CD4-positive, alpha-beta T cell treated with Interleukin-15 for 1 hour (primary cell): ENCODE results near the gene ARHGAP23.
"Not testable (repeated sequence)": the region's sequence is repeated elsewhere in the genome, so short reads cannot be mapped to it uniquely, and the experiment has no call there.

Source experiments
- DNase-seq: peaks from one replicate; pipeline ENCODE4 v3.0.0-alpha.2; 2020

Gene ARHGAP23

DNA sequence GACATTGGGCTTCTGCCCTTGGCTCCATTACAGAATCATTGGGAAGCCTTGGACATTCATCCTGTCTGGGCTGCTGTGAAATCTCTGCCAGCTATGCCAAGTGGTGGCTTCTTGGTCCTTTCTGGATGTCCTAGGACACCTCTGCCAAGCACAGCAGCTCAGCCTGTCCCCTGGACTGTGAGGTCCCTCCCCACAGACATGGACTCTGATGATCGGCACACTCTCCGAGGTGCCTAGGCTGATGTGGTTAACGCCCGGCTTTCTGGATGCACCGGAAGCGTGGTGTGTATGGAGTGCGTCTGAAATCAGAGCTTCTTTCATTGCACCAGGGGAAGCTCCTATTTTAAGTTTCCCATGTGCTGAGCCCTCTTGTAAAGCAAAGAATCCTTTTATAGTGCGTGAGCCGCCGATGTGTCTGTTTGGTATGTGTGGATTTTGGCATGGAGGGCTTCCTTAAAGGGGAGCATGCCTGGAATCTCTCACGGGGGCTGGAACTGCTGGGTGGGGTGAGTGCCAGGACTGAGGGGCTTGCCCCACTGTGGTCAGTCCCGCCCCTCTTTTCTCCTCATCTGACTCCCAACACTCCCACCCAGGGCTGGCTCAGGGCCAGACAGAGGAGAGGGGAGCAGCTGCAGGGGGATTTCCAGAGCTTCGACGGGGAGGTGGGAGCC, 7.0 kb upstream of the ARHGAP23 start:
- no peak for DNase-seq

DNA sequence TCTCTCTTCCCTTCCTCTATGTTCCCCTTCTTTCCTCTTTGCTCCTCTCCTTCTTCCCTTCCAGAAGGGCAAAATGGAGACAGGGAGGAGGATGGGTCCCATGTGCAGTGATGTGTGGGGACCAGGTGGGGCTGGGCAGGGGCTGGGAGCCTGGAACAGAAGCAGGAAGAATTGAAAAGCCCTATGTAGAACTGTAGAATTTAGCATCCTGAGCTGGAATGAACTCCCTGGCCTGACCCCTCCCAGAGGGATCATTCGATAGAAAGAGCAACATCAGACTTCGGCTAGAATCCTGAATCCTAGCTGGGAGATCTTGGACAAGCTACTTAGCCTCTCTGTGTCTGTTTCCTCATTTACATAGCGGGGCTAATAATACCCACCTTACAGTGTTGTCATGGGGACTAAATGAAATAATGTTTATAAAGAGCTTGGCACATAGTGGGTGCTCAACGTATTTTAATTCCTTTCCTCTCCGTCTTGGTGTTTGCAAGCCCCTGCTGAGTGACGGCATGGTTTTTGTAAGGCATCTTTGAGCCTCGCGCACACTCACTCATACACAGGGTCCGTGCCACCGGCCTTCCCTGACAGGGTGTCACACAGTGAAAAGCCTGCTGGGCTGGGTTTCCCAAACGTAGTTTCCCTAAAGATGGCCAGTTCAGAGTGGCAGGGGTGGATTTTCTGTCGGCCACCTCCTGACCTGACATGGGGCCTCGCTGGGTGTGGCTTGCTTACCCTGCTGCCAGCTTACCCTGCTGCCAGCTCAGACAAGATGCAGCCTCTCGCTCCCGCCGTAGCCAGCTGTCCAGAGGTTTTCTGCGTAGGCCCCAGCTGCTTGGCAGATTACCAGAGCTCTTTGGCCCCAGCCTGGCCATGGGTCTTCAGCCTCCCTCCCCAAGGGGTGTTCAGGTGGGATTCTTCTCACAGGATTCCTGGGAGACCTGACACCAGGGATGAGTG, 6.1 kb upstream of the ARHGAP23 start:
- no peak for DNase-seq

DNA sequence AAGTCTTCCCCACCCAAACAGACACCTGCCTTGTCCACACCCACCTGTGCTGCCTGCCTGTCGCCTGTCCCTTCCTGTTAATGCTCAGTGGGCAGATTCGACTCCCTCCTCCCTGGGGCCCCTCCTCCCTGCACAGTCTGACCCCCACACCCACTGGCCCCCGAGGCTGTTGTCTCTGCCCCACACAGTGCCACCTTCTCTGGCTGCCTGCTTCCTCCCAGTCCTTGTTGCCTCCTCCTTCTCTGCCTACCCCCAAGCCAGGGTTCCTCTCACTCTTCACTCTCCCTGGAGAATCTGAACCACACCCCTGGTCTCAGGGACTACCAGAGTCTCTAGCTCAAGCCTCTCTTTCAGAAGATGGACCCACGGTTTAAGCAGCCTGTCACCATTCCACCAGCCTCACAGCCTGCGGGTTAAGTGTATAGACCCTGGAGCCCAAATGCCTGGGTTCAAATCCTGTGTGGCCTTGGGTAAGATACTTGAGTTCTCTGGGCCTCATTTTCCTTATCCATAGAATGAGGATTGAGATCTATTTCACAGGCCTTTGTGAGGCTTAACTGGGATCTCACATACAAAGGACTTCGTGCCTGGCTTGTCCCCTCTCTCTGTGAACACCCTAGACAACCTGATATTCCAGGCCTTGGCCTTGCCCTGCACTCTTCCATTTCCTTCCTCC, 3.8 kb upstream of the ARHGAP23 start:
- DNase-seq, result no peak

DNA sequence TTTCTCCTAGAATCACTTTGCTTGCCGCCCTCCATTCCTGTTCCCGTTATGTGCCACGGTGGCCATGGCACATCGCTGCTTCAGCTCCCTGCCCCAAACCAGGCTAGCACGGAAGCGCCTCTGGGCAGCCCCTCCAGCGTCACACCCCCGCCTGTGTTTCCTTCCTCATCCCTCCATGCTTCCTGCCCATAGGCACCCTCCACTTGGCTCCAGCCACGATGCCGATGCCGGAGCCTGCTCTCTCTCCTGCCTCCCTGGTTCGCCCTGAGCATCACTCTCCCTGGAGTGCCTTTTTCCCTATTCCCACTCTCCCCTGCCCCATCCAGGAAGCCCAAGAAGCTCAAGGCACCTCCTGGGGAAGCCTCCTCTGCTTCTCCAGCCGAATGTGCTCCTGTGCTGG, 3.2 kb upstream of the ARHGAP23 start:
- DNase-seq, result no peak

DNA sequence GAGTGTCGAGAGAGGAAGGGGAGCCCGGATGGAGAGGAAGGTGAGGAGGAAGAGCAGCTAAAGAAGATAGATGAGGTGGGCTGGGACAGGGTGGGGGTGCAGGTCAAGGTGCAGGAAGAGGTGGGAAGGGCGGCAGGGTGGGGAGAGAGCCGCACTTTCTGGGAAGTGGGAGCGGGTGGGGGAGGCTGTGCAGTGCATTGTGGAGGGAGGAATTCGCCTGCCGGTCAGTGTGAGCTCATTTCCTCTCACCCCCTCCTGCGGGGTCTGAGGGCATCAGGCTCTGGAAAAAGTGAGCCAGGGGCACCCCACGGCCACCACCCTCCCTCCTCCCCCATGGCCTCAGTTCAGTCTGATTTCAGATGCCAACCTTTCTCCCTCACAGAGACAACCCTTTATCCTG, 2.5 kb upstream of the ARHGAP23 start:
- no peak for DNase-seq

DNA sequence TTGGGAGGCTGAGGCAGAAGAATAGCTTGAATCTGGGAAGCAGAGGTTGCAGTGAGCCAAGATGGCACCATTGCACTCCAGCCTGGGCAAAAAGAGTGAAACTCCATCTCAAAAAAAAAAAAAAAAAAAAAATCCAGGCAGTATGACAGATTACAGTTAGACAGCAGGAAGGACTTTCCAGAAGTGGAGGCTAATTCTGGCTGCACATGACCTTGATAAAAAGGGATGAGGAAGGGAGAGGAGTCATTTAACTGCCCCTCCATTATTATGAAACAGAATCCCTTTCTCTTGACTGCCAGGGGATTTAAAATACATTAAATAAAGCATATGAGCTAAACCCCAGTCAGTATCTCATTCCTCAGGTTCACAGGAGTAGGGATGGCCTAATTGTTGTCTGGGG, 1.8 kb upstream of the ARHGAP23 start:
- no peak for DNase-seq

DNA sequence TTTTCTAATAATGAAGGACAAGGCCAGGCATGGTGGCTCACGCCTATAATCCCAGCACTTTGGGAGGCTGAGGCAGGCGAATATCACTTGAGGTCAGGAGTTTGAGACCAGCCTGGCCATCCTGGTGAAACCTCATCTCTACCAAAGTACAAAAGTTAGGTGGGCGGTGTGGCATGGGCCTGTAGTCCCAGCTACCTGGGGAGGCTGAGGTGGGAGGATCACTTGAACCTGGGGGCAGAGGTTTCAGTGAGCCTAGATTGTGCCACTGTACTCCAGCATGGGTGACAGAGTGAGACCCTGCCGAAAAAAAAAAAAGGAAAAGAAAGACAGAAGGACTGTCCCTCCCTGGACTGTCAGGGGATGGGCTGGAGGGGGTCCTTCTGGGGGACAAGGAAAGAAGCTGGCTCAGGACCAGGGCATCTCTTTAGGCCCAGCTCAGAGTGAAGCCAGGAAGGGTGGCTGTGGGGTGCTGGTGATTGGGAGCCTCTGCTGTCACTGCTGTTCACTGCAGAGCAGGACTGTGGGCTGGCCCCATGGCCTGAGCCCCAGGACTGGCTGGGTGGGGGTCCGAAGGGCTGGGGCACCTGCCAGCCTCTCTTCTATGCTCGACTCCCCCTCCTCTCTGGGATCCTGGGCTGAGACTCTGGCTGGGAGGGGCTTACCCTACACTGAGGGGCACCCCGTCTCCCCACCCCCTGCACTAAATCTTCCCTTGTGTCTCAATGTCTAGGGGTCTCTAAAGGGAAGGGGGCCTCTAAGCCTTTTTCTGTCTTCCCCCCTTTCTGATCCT, 909 bp upstream of the ARHGAP23 start:
- DNase-seq, result no peak

DNA sequence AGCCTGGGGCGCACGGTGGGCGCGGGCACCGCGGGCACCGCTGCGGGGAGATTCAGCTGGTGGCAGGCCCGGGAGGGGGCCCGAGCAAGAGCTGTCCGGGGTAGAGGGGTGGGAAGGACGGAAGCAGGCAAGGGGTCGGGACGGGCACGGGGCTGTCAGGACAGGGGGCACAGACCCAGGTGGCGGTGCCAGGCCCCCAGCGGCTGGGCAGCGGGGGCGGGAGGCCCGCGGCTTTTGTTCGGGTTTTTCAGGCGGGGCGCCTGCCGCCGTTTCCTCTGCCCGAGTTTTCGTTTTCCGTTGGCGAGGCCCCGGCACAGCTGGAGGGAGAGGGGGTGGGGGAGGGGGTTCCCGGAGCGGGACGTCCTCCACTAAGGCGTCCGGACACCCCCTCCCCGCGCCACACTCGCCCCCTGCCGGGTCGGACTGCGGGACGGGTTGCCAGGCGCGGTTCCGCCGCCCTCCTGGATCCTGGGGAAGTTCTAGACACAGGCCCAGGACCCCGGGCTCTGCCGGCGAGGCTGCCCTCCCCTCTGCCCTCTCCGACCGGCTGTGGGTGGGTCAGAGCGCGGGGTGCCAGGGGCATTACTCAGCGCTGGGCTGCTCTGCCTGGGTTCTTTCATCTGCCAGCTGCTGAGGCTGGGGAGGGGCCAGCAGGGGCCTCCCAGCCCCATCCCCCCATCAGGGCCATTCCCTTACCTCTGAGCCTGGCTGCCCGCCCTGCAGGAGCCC, 543 bp downstream of the ARHGAP23 start:
- no peak for DNase-seq

DNA sequence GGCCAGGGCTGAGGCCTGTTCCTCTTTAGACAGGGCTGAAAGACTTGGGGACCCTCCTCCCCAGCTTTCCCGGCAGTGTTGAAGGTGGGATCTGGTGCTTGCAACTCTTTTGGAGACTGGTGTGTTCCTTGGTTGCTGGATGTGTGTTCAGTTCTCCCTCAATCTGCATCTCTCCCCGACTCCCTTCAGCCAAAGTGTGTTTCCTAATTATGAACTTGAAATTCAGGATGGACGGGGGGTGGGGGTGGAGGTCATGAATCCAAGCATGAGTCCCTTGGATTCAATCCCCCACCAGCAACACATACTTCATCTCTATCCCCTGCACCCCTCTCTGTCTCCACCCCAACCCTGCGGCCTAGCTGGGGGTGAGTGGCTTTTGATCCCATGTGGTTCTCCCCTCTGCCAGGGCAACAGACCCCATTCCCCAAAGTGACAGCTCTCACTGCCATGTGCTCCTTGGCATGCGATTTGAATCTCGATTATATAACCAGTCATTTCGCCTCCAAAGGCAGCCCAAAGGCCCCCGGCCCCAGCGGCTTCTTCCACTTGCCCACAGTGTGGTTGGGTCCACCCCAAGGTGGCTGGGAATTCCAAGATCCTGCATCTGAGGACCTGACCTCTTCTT, 1.3 kb downstream of the ARHGAP23 start:
- no peak for DNase-seq

DNA sequence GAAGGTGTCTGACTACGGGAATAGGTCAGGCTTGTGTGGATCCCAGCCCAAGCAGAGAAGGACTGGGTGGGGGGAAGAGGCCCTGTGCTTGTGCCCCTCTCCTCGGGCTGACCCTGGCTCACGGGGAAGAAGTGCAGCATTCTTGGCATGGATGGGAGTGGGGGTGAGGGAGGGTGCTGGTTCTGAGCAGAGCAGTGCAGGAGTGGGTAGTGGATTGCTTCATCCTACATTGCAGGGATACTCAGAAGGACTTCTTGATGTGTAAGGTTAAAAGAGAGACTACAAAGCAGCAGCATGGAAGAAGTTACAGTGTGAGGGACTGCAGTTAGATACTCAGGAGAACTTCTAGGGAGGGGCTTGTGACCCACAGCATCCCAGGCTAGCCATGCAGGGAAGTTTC, 2.1 kb downstream of the ARHGAP23 start:
- DNase-seq, result no peak

DNA sequence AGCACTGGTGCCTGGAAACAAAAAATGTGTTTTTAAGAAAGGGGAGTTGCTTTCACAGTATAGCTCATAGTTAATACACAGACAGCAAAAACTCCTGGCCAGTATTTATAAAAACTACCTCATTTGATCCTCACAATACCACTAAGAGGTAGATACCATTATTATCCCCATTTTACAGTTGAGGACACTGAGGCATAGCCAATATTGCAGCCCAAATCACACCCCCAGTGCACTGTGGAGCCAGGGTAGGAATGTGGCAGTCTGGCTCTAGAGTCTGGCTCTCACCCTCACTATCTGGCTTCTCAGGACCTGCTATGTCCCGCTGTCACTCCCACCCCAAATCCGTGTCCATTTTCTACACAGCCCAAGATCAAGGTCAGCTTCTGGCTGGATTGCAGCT, 2.6 kb downstream of the ARHGAP23 start:
- no peak for DNase-seq

DNA sequence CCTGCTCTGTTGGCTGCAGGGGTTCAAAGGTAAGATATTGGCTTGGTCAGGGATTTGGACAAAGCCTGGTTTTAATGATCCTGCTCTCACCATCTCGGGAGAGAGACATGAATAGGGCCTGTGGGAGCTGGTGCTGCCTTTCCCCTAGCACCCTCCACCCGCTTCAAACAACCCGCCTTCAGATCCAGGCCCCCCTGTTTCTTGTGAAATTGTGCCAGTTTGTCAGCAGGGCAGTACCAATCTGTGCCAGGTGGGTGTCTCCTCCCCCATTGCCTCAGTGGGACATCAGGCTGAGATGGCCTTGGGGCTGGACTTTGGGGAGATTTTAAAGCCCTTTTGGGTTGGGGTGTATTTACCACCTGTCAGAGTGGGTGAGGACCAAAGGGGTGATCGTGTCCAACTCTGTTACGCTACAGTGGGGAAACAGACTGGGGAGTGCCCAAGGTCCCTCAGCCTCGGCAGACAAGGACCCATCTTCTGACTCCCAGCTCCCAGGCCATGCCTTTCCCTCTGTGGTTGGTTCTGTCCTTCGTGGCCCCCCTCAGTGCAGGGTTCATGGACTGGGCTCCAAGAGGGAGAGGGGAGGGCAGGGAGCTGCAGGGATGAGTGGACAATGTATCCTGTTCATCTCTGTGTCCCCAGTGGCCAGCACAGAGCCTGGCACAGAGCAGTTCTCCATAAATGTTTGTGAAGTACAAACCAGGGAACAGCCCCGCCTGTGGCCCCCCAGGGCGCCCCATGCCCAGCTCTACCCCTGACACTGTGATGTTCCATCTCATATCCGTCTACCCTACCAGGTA, 3.3 kb downstream of the ARHGAP23 start:
- no peak for DNase-seq

DNA sequence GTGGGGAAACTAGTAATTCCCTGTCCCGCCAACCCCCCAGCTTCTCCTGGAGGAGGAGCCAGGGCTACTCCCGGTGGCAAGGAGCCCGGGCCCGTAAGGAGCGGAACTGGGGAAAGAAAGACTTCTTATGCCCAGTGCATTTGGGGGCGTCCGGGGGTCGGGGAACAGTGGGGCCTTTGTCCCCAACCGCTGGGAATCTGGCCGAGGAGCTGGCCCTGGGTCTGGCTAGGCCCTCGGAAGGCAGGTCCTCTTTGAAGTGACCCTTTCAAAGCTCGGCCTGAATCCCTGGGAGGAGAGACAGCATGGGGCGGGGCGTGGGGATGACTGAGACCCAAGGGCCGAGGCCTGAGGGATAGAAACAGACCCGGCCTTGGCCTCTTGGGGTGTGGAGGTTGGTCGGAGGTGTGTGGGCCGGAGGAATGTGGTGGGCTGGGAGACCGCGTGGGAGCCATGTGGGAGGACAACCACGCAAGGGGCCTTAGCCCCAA, 6.0 kb downstream of the ARHGAP23 start:
- DNase-seq, result no peak

DNA sequence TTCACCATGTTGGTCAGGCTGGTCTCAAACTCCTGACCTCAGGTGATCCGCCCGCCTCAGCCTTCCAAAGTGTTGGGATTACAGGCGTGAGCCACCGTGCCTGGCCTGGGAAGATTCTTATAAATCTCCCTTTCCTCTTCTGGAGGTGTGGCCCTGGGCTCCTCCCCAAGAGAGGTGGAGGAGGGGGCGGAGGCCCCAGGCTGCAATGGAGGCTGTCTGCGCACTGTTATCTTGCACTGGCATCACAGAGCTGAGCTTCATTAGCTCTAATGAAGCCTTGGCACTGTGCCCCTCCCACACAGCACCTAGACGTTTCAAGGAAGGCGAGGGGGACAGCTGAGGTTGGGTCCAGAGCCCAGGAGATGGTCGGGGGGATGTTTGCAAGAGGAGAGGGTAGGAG, 7.5 kb downstream of the ARHGAP23 start:
- DNase-seq, result no peak

DNA sequence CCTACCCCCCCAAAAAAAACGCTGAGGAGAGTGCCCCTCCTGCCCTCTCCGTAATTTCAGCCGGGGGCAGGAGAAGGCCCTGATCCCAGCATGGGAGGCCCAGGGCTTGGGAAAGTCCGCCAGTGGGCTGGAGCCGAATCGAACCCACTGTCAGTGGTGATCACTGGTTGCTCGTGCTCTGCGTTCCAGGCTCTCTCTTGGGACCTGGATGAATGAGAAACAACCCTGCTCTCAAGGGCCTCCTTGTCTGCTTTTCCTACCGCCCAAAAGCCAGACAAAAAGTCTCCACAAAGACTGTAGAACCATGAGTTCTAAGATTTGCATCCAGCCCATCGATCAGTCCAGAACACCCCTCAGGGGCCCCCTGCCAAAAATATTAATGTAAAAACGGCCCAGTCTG, 8.1 kb downstream of the ARHGAP23 start:
- DNase-seq, result no peak

DNA sequence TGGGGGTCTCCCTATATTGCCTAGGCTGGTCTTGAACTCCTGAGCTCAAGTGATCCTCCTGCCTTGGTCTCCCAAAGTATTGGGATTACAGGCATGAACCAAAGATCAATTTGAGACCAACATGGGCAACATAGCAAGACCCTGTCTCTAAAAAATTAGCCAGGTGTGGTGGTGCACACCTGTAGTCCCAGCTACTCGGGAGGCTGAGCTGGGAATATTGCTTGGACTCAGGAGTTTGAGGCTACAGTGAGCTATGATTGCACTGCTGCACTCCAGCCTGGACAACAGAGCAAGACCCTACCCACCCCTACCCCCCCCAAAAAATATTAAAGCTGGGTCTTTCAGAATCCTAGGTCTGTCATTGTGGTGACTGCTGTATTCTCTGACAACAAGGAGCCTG, 9.0 kb downstream of the ARHGAP23 start:
- not testable (repeated sequence) for DNase-seq

DNA sequence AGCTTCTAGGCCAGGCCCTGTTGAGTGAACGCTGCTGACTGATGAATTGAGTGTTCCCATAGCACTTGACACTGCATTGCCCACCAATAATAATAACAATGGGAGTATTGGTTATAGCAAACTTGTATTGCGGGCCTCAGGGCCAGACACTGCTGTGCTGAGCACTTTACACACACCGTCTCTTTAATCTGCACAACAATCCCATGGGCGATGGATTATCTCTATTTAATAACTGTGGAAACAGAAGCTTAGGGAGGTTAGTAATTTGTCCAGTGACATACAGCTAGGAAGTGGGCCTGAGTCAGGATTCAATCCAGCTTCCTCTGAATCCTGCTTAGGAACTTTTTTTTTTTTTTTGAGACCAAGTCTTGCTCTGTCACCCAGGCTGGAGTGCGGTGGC, 11.2 kb downstream of the ARHGAP23 start:
- DNase-seq, result no peak

DNA sequence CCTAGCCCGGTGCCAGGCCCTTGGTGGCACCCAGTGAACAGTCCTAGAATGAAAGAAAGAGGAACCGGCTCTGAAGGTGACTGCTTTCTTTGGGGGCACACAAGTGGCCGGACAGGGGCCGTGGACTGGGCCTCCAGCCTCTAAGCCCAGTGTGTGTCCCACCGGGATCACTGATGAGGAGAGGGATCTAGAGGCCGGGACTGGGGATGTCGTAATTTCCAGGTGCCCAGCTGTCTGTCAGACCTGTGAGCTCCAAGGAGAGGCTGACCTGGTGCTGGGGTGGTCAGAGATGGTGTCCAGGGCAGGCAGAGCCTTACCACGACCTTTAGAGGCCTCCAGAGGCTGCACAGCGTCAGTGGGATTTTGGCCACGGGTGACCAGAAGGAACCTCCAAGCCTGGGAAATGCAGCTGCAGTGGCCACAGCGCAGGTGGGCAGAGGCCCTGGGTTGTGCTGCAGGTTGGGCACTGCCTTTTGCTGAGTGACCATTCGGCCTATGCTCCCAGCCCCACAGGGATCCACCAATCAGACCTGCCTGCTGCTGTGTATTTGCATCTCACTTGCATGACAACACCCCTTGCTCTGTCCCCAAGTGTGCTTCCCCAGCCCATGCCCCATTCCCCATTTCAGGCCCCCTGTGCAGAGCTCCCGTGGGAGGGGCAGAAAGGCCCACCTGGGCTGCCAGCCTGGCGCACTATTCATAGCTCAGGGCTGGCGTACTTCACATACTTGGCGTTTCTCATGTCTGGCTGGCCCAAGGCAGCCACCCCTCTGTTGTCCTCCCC, 12.5 kb downstream of the ARHGAP23 start:
- no peak for DNase-seq

DNA sequence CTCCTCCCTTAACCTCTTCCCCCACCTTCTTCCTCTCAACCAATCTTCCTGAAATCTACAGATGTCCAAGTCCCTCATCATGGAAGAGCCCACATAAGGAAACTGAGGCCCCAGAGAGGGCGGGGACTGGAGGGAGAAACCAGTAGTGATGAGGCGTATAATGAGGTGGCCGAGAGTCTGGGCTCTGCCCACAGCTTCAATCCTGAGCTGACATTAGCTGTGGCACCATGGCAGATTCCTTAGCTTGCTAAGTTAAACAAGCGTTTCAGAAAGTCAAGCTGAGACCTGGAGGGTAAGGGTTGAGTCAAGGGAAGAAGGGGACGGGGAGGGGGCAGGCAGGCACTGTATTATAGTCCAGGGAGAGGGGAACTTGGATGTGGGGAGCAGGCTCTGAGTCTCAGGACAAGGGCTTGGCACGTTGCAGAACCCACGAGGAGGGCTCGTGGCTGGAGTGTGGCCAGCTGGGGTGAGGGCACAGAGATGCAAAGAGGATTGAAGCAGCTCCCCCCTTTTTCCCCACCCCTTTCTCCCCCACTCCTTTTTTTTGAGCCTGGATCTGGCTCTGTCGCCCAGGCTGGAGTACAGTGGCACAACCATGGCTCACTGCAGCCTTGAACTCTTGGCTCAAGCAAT, 13.3 kb downstream of the ARHGAP23 start:
- no peak for DNase-seq
